Measurements from ENCODE around the gene RNF151. TPM values are rescaled to one million over a fixed set of nuclear protein-coding genes. Genes with fewer than 3 reads are reported as not detected.

The RNF151 gene
- total and polyA plus RNA-seq, 2 of the 13 experiments (the other 11 are each of a cell fraction or from before 2014, with no cell fraction given) = not detected

GRCh38 chr16:1971796-1972489, 5.3 kb downstream of the RNF151 start, which contains the start of gene TBL3 (continued):
- TF ChIP-seq, protein P1, sequence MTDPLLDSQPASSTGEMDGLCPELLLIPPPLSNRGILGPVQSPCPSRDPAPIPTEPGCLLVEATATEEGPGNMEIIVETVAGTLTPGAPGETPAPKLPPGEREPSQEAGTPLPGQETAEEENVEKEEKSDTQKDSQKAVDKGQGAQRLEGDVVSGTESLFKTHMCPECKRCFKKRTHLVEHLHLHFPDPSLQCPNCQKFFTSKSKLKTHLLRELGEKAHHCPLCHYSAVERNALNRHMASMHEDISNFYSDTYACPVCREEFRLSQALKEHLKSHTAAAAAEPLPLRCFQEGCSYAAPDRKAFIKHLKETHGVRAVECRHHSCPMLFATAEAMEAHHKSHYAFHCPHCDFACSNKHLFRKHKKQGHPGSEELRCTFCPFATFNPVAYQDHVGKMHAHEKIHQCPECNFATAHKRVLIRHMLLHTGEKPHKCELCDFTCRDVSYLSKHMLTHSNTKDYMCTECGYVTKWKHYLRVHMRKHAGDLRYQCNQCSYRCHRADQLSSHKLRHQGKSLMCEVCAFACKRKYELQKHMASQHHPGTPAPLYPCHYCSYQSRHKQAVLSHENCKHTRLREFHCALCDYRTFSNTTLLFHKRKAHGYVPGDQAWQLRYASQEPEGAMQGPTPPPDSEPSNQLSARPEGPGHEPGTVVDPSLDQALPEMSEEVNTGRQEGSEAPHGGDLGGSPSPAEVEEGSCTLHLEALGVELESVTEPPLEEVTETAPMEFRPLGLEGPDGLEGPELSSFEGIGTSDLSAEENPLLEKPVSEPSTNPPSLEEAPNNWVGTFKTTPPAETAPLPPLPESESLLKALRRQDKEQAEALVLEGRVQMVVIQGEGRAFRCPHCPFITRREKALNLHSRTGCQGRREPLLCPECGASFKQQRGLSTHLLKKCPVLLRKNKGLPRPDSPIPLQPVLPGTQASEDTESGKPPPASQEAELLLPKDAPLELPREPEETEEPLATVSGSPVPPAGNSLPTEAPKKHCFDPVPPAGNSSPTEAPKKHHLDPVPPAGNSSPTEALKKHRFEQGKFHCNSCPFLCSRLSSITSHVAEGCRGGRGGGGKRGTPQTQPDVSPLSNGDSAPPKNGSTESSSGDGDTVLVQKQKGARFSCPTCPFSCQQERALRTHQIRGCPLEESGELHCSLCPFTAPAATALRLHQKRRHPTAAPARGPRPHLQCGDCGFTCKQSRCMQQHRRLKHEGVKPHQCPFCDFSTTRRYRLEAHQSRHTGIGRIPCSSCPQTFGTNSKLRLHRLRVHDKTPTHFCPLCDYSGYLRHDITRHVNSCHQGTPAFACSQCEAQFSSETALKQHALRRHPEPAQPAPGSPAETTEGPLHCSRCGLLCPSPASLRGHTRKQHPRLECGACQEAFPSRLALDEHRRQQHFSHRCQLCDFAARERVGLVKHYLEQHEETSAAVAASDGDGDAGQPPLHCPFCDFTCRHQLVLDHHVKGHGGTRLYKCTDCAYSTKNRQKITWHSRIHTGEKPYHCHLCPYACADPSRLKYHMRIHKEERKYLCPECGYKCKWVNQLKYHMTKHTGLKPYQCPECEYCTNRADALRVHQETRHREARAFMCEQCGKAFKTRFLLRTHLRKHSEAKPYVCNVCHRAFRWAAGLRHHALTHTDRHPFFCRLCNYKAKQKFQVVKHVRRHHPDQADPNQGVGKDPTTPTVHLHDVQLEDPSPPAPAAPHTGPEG (CRISPR knock-in tag; IDR thresholded peaks at IDR 0.05) = no peak
- TF ChIP-seq RBM22 (optimal IDR thresholded peaks at IDR 0.05; ENCODE audit: low read length) (no peak), SP4 (CRISPR knock-in tag; IDR thresholded peaks at IDR 0.05) (peak; percentile 97), ZNF564 (CRISPR knock-in tag; IDR thresholded peaks at IDR 0.05) (no peak), CREB3 (CRISPR knock-in tag; IDR thresholded peaks at IDR 0.05) (no peak), ZNF232 (CRISPR knock-in tag; IDR thresholded peaks at IDR 0.05; ENCODE audit: borderline replicate concordance) (0 out of 2 replicates have a peak, but pooled peaks have one; percentile 52), HMG20A (CRISPR knock-in tag; IDR thresholded peaks at IDR 0.05; ENCODE audit: borderline replicate concordance) (0 out of 2 replicates have a peak, but pooled peaks have one; percentile 21), GLMP (CRISPR knock-in tag; IDR thresholded peaks at IDR 0.05; ENCODE audit: borderline replicate concordance) (0 out of 2 replicates have a peak, but pooled peaks have one; percentile 42), BORCS8-MEF2B (CRISPR knock-in tag; IDR thresholded peaks at IDR 0.05) (peak; percentile 40; the same call in 1 of the 2 replicates), SRY (CRISPR knock-in tag; IDR thresholded peaks at IDR 0.05) (peak; percentile 39; the same call in 1 of the 2 replicates), SNAPC2 (CRISPR knock-in tag; IDR thresholded peaks at IDR 0.05) (no peak), ZNF792 (CRISPR knock-in tag; IDR thresholded peaks at IDR 0.05) (peak; percentile 90), MTF1 (CRISPR knock-in tag; IDR thresholded peaks at IDR 0.05) (no peak), ZNF724P (CRISPR knock-in tag; IDR thresholded peaks at IDR 0.05; ENCODE audit: borderline replicate concordance) (0 out of 2 replicates have a peak, but pooled peaks have one; percentile 26)
- TF ChIP-seq, protein P2, sequence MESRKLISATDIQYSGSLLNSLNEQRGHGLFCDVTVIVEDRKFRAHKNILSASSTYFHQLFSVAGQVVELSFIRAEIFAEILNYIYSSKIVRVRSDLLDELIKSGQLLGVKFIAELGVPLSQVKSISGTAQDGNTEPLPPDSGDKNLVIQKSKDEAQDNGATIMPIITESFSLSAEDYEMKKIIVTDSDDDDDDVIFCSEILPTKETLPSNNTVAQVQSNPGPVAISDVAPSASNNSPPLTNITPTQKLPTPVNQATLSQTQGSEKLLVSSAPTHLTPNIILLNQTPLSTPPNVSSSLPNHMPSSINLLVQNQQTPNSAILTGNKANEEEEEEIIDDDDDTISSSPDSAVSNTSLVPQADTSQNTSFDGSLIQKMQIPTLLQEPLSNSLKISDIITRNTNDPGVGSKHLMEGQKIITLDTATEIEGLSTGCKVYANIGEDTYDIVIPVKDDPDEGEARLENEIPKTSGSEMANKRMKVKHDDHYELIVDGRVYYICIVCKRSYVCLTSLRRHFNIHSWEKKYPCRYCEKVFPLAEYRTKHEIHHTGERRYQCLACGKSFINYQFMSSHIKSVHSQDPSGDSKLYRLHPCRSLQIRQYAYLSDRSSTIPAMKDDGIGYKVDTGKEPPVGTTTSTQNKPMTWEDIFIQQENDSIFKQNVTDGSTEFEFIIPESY (CRISPR knock-in tag; IDR thresholded peaks at IDR 0.05) = peak; percentile 75
- TF ChIP-seq, protein P3, sequence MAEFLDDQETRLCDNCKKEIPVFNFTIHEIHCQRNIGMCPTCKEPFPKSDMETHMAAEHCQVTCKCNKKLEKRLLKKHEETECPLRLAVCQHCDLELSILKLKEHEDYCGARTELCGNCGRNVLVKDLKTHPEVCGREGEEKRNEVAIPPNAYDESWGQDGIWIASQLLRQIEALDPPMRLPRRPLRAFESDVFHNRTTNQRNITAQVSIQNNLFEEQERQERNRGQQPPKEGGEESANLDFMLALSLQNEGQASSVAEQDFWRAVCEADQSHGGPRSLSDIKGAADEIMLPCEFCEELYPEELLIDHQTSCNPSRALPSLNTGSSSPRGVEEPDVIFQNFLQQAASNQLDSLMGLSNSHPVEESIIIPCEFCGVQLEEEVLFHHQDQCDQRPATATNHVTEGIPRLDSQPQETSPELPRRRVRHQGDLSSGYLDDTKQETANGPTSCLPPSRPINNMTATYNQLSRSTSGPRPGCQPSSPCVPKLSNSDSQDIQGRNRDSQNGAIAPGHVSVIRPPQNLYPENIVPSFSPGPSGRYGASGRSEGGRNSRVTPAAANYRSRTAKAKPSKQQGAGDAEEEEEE (CRISPR knock-in tag; IDR thresholded peaks at IDR 0.05; ENCODE audit: borderline replicate concordance) = peak; percentile 73; the same call in 1 of the 2 replicates

Data from HepG2 (cell line).